HL-60 (cell line): ENCODE data around the gene ELAVL4.

Experiments used
- DNase-seq, 2 experiments: peaks; one replicate each; pipeline ENCODE4 v3.0.0-alpha.2; 2010 to 2020; ENCODE audit warnings: low read depth in 1 of 2, low spot score in 1 of 2
- H3K27ac ChIP-seq: fragments of 250-450 bp; sonication (Bioruptor Pico); replicated peaks from 2 replicates; pipeline ENCODE4 v1.5.1; 2020; ENCODE audit warnings: mild to moderate bottlenecking, moderate library complexity
- H3K27me3 ChIP-seq: fragments of 250-450 bp; sonication (Bioruptor Pico); 2 replicates; pipeline ENCODE4 v1.5.1; 2021; ENCODE audit warnings: mild to moderate bottlenecking, moderate library complexity; ENCODE audit not compliant: insufficient read depth, poor library complexity, severe bottlenecking
- H3K4me3 ChIP-seq: replicated peaks from 2 replicates; pipeline ENCODE4 v1.5.1; 2011; ENCODE audit warnings: mild to moderate bottlenecking, control low read depth, low read length; ENCODE audit not compliant: insufficient read depth
- GABPA ChIP-seq: IDR thresholded peaks from 2 replicates; pipeline ENCODE4 v1.6.1; 2012; ENCODE audit warnings: low read depth
- POLR2AphosphoS5 ChIP-seq: IDR thresholded peaks from 2 replicates; pipeline ENCODE4 v1.6.1; 2012; ENCODE audit warnings: low read depth
- SPI1 ChIP-seq: IDR thresholded peaks from 2 replicates; pipeline ENCODE4 v1.6.1; 2012; ENCODE audit warnings: low read depth, mild to moderate bottlenecking, borderline replicate concordance
- TF ChIP-seq, protein P1 (sequence below): IDR thresholded peaks from 2 replicates; pipeline ENCODE4 v1.6.1; 2012; ENCODE audit warnings: low read depth; ENCODE audit not compliant: insufficient replicate concordance
- TF ChIP-seq, protein P2 (sequence below): IDR thresholded peaks from one replicate; pipeline ENCODE4 v1.5.1; 2011; ENCODE audit warnings: low read length, control low read depth, inconsistent platforms; ENCODE audit not compliant: insufficient read depth

The ELAVL4 gene

GRCh38 chr1:50129201-50129600, 20.5 kb downstream of the ELAVL4 start:
- H3K27ac ChIP-seq: no peak overlapping the region
- H3K4me3 ChIP-seq: no peak overlapping the region
- no peak for DNase-seq
- no peaks in the 10 kb centered on the region for H3K27me3 ChIP-seq
- TF ChIP-seq SPI1 (no peak), POLR2AphosphoS5 (no peak), GABPA (no peak)
- TF ChIP-seq, protein P1, sequence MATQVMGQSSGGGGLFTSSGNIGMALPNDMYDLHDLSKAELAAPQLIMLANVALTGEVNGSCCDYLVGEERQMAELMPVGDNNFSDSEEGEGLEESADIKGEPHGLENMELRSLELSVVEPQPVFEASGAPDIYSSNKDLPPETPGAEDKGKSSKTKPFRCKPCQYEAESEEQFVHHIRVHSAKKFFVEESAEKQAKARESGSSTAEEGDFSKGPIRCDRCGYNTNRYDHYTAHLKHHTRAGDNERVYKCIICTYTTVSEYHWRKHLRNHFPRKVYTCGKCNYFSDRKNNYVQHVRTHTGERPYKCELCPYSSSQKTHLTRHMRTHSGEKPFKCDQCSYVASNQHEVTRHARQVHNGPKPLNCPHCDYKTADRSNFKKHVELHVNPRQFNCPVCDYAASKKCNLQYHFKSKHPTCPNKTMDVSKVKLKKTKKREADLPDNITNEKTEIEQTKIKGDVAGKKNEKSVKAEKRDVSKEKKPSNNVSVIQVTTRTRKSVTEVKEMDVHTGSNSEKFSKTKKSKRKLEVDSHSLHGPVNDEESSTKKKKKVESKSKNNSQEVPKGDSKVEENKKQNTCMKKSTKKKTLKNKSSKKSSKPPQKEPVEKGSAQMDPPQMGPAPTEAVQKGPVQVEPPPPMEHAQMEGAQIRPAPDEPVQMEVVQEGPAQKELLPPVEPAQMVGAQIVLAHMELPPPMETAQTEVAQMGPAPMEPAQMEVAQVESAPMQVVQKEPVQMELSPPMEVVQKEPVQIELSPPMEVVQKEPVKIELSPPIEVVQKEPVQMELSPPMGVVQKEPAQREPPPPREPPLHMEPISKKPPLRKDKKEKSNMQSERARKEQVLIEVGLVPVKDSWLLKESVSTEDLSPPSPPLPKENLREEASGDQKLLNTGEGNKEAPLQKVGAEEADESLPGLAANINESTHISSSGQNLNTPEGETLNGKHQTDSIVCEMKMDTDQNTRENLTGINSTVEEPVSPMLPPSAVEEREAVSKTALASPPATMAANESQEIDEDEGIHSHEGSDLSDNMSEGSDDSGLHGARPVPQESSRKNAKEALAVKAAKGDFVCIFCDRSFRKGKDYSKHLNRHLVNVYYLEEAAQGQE: no peak
- TF ChIP-seq, protein P2, sequence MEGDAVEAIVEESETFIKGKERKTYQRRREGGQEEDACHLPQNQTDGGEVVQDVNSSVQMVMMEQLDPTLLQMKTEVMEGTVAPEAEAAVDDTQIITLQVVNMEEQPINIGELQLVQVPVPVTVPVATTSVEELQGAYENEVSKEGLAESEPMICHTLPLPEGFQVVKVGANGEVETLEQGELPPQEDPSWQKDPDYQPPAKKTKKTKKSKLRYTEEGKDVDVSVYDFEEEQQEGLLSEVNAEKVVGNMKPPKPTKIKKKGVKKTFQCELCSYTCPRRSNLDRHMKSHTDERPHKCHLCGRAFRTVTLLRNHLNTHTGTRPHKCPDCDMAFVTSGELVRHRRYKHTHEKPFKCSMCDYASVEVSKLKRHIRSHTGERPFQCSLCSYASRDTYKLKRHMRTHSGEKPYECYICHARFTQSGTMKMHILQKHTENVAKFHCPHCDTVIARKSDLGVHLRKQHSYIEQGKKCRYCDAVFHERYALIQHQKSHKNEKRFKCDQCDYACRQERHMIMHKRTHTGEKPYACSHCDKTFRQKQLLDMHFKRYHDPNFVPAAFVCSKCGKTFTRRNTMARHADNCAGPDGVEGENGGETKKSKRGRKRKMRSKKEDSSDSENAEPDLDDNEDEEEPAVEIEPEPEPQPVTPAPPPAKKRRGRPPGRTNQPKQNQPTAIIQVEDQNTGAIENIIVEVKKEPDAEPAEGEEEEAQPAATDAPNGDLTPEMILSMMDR: no peak

DNA sequence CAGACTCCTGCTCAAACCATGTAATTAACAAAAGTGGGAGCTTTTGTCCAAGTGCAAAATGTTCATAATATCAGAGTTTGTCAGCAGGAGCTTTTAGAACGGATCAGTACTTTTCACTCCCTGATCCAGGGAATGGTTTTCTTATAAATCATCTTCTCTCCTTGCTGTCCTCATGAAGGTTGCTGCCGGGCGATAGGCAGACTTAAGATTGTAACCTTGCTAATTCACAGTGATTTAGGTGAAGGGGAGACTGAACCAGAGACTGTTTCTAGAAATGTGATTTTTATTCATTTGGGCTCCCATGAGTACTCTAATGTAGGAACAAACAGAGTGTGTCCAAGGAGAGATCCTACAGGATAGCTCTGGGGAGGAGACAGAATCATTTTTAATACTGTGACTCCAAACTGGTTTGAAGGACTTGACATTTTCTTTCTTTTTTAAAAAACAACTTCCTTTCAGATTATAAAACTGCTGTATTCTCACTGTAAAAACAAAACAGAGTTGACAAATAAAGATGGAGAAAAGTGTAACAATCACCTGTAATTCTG, 23.7 kb downstream of the ELAVL4 start:
- no peak overlapping the region for H3K27ac ChIP-seq
- no peak overlapping the region for H3K4me3 ChIP-seq
- TF ChIP-seq, protein P2: no peak
- TF ChIP-seq, protein P1: no peak
- no peak for DNase-seq
- peaks cover 3% of the 10 kb centered on the region for H3K27me3 ChIP-seq

- TF ChIP-seq POLR2AphosphoS5 (no peak), GABPA (no peak), SPI1 (no peak)
- TF ChIP-seq, protein P1: no peak
- TF ChIP-seq, protein P2: no peak
- no peak for DNase-seq
- no peak overlapping the region for H3K27ac ChIP-seq
These were observed 27.0 kb downstream of the ELAVL4 start for GRCh38 chr1:50135716-50136115.

More at GRCh38 chr1:50135716-50136115, 27.0 kb downstream of the ELAVL4 start:
- Histone ChIP-seq H3K27me3 (peaks cover 3% of the 10 kb centered on the region), H3K4me3 (no peak overlapping the region)
